ENCODE measurements around the gene NENF. TPM values are rescaled to one million over a fixed set of nuclear protein-coding genes. Genes with fewer than 3 reads are reported as not detected.

NENF gene
- total and polyA plus RNA-seq, 2 donors (not counting 1 experiment from before 2014, with no cell fraction given), result 10.6 to 20.3 TPM

- peaks cover 7 to 42% of the 10 kb centered on the region in 2 experiments for H3K36me3 ChIP-seq (replicated peaks in 1 of 2; ENCODE audit: control extremely low read depth in 1 of 2, control insufficient read depth in 1 of 2, extremely low read depth in 1 of 2, insufficient read depth in 2 of 2, low read length in 1 of 2)
- no peak for TF ChIP-seq CTCF (IDR thresholded peaks at IDR 0.05)
- TF ChIP-seq EZH2 (IDR thresholded peaks at IDR 0.05; ENCODE audit: borderline replicate concordance, insufficient read depth, low read depth, low read length, poor library complexity, severe bottlenecking), result no peak
- Mint-ChIP-seq H3K4me3 (no peak overlapping the region), H3K4me1 (peaks cover 6% of the 10 kb centered on the region), H3K27me3 (no peaks in the 10 kb centered on the region), H3K9me3 (ENCODE audit: insufficient read depth) (no peaks in the 10 kb centered on the region), H3K27ac (no peak overlapping the region)
- WGBS (ENCODE audit: insufficient coverage), result 100% methylated on average over 1 of the region's 7 CpGs
- intact Hi-C loops (cut with micrococcal nuclease), result no loop called here
- H2AFZ ChIP-seq (ENCODE audit: insufficient read depth, low read depth, low read length, poor library complexity, severe bottlenecking), result no peak overlapping the region
- H3K9ac ChIP-seq (ENCODE audit: low read length), result no peak overlapping the region
- no peak for DNase-seq
- H3K9me3 ChIP-seq (ENCODE audit: control extremely low read depth in 1 of 3, control insufficient read depth in 2 of 3, insufficient read depth in 1 of 3, low read length in 2 of 3), result peaks cover 0 to 7% (median 2%) of the 10 kb centered on the region in 3 donors
- H3K4me3 ChIP-seq (ENCODE audit: control extremely low read depth in 1 of 5, extremely low read depth in 1 of 5, insufficient read depth in 1 of 5, low read depth in 2 of 5, low read length in 4 of 5), result no peak overlapping the region
- CTCF ChIA-PET, result no interaction called here
- POLR2A ChIA-PET, result interaction anchor here (0.6 kb wide), 1 partner anchor 338 kb away, joined by 4 read pairs; no protein-coding TSS in a partner anchor
- no peaks in the 10 kb centered on the region for H4K20me1 ChIP-seq (ENCODE audit: control insufficient read depth, insufficient read depth, low read length, poor library complexity, severe bottlenecking)
- no peaks in the 10 kb centered on the region for H3K27me3 ChIP-seq (replicated peaks in 1 of 4; ENCODE audit: control extremely low read depth in 1 of 4, control insufficient read depth in 3 of 4, insufficient read depth in 4 of 4, low read length in 3 of 4)
- no peak overlapping the region for H3K4me2 ChIP-seq (replicated peaks; ENCODE audit: low read depth, low read length, poor library complexity, severe bottlenecking)
- H3K79me2 ChIP-seq (ENCODE audit: control insufficient read depth, insufficient read depth, low read length), result peaks cover 30% of the 10 kb centered on the region
- H3K27ac ChIP-seq (ENCODE audit: low read length in 2 of 2), result no peak overlapping the region
- no peak for ATAC-seq (ENCODE audit: low read depth)
- H3K4me1 ChIP-seq (ENCODE audit: control insufficient read depth in 2 of 2, insufficient read depth in 2 of 2, low read length in 2 of 2), result no peaks in the 10 kb centered on the region
These were observed 30.7 kb upstream of the NENF start for GRCh38 chr1:212401838-212402582.

DNA sequence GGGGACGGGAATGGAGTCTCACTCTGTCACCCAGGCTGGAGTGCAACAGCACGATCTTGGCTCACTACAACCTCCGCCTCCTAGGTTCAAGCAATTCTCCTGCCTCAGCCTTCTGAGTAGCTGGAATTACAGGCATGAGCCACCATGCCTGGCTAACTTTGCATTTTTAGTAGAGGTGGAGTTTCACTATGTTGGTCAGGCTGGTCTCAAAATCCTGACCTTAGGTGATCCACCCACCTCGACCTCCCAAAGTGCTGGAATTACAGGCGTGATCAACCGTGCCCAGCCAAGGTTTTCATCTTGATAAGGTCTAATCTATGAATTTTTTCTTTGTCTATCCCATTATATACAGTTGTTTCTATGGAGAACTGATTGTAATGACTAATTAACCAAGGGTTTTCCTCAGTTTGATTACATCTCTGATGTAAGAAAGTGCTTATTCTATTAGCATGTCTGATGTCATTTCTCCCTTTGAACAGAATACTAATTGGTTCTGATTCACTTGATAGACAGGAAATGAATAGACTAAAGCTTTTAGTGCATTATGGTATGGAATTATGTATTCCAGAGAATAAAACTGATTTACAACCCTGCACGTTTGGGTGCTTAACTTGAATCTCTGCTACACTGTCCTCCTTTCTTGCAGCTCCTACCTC, 29.9 kb upstream of the NENF start:
- Histone ChIP-seq H3K9ac (ENCODE audit: low read length) (no peak overlapping the region), H3K36me3 (replicated peaks in 1 of 2; ENCODE audit: control extremely low read depth in 1 of 2, control insufficient read depth in 1 of 2, extremely low read depth in 1 of 2, insufficient read depth in 2 of 2, low read length in 1 of 2) (peaks cover 5 to 47% of the 10 kb centered on the region in 2 experiments), H3K4me1 (ENCODE audit: control insufficient read depth in 2 of 2, insufficient read depth in 2 of 2, low read length in 2 of 2) (no peaks in the 10 kb centered on the region), H2AFZ (ENCODE audit: insufficient read depth, low read depth, low read length, poor library complexity, severe bottlenecking) (no peak overlapping the region), H3K4me2 (replicated peaks; ENCODE audit: low read depth, low read length, poor library complexity, severe bottlenecking) (no peak overlapping the region), H3K27me3 (replicated peaks in 1 of 4; ENCODE audit: control extremely low read depth in 1 of 4, control insufficient read depth in 3 of 4, insufficient read depth in 4 of 4, low read length in 3 of 4) (no peaks in the 10 kb centered on the region), H3K9me3 (ENCODE audit: control extremely low read depth in 1 of 3, control insufficient read depth in 2 of 3, insufficient read depth in 1 of 3, low read length in 2 of 3) (no peaks in the 10 kb centered on the region), H3K27ac (ENCODE audit: low read length in 2 of 2) (no peak overlapping the region), H3K4me3 (ENCODE audit: control extremely low read depth in 1 of 5, extremely low read depth in 1 of 5, insufficient read depth in 1 of 5, low read depth in 2 of 5, low read length in 4 of 5) (no peak overlapping the region), H4K20me1 (ENCODE audit: control insufficient read depth, insufficient read depth, low read length, poor library complexity, severe bottlenecking) (no peaks in the 10 kb centered on the region), H3K79me2 (ENCODE audit: control insufficient read depth, insufficient read depth, low read length) (peaks cover 29% of the 10 kb centered on the region)
- H3K27me3 Mint-ChIP-seq, result no peaks in the 10 kb centered on the region
- ChIA-PET POLR2A (no interaction called here), CTCF (no interaction called here)
- H3K4me3 Mint-ChIP-seq, result no peak overlapping the region
- 95% methylated on average over 3 of the region's 7 CpGs for WGBS (ENCODE audit: insufficient coverage)
- intact Hi-C loops (cut with micrococcal nuclease), result no loop called here
- DNase-seq (no peak), ATAC-seq (ENCODE audit: low read depth) (no peak)
- TF ChIP-seq EZH2 (IDR thresholded peaks at IDR 0.05; ENCODE audit: borderline replicate concordance, insufficient read depth, low read depth, low read length, poor library complexity, severe bottlenecking), result no peak
- TF ChIP-seq CTCF (IDR thresholded peaks at IDR 0.05), result no peak
- peaks cover 6% of the 10 kb centered on the region for H3K4me1 Mint-ChIP-seq
- H3K9me3 Mint-ChIP-seq (ENCODE audit: insufficient read depth), result no peaks in the 10 kb centered on the region
- H3K27ac Mint-ChIP-seq, result no peak overlapping the region
